Osteocyte (in vitro differentiated cells): ENCODE data around the gene TCF3. TPM values are rescaled to one million over a fixed set of nuclear protein-coding genes. Genes with fewer than 3 reads are reported as not detected.

Experiments used
- DNase-seq: peaks from one replicate; pipeline ENCODE4 v3.0.0; 2021; ENCODE audit warnings: mixed read lengths; ENCODE audit not compliant: unreplicated experiment; ENCODE audit errors: extremely low spot score
- H3K27ac Mint-ChIP-seq: one replicate; pipeline ENCODE4 v1.8.0; 2021; ENCODE audit warnings: mild to moderate bottlenecking, mixed read lengths; ENCODE audit not compliant: unreplicated experiment
- H3K27me3 Mint-ChIP-seq: one replicate; pipeline ENCODE4 v1.8.0; 2021; ENCODE audit warnings: mixed read lengths; ENCODE audit not compliant: unreplicated experiment
- H3K36me3 Mint-ChIP-seq: one replicate; pipeline ENCODE4 v1.8.0; 2021; ENCODE audit warnings: mixed read lengths; ENCODE audit not compliant: unreplicated experiment
- H3K4me1 Mint-ChIP-seq: one replicate; pipeline ENCODE4 v1.8.0; 2021; ENCODE audit warnings: mixed read lengths; ENCODE audit not compliant: unreplicated experiment
- H3K4me3 Mint-ChIP-seq: one replicate; pipeline ENCODE4 v1.8.0; 2021; ENCODE audit warnings: mild to moderate bottlenecking, moderate library complexity, mixed read lengths; ENCODE audit not compliant: unreplicated experiment
- H3K9me3 Mint-ChIP-seq: one replicate; pipeline ENCODE4 v1.8.0; 2021; ENCODE audit warnings: mixed read lengths; ENCODE audit not compliant: unreplicated experiment
- CTCF ChIP-seq: fragments of 200-600 bp; sonication (generic); IDR thresholded peaks from 2 replicates; pipeline ENCODE4 v1.5.0; 2021; ENCODE audit warnings: antibody characterized with exemption, mild to moderate bottlenecking, moderate library complexity
- total RNA-seq: library from RNA; stranded (reverse); gene quantifications from 2 replicates; pipeline ENCODE4 v1.2.1, GENCODE V29; 2021

Gene TCF3
- total RNA-seq, 1 donor from 2014 or later = 180 TPM

- DNase-seq = peak; percentile 97
- Mint-ChIP-seq H3K9me3 (no peaks in the 10 kb centered on the region), H3K36me3 (peaks cover 2% of the 10 kb centered on the region), H3K27me3 (no peaks in the 10 kb centered on the region), H3K27ac (peak within 1 kb of the TSS; percentile 100), H3K4me1 (peaks cover 27% of the 10 kb centered on the region), H3K4me3 (peak within 1 kb of the TSS; percentile 93)
- TF ChIP-seq CTCF = peak; percentile 75
These were observed 46.9 kb downstream of the TCF3 start, which contains the start of gene UQCR11 for GRCh38 chr19:1605236-1606137. Gene UQCR11 (minus strand): TSS chr19:1605462. CDS start chr19:1605409, 53 bp downstream.

GRCh38 chr19:1602091-1602707, 50.2 kb downstream of the TCF3 start:
- DNase-seq = no peak
- H3K27ac Mint-ChIP-seq = no peak overlapping the region
- H3K27me3 Mint-ChIP-seq = no peaks in the 10 kb centered on the region
- no peaks in the 10 kb centered on the region for H3K9me3 Mint-ChIP-seq
- H3K4me1 Mint-ChIP-seq = peaks cover 22% of the 10 kb centered on the region
- H3K4me3 Mint-ChIP-seq = no peak overlapping the region
- peaks cover 6% of the 10 kb centered on the region for H3K36me3 Mint-ChIP-seq
- TF ChIP-seq CTCF = no peak

GRCh38 chr19:1601613-1602064, 50.8 kb downstream of the TCF3 start:
- TF ChIP-seq CTCF = no peak
- DNase-seq = no peak
- Mint-ChIP-seq H3K4me1 (peaks cover 20% of the 10 kb centered on the region), H3K27ac (no peak overlapping the region), H3K27me3 (no peaks in the 10 kb centered on the region), H3K9me3 (no peaks in the 10 kb centered on the region), H3K36me3 (peaks cover 8% of the 10 kb centered on the region), H3K4me3 (no peak overlapping the region)

GRCh38 chr19:1599460-1599846, 53.0 kb downstream of the TCF3 start:
- H3K36me3 Mint-ChIP-seq = peaks cover 10% of the 10 kb centered on the region
- H3K27me3 Mint-ChIP-seq = no peaks in the 10 kb centered on the region
- H3K4me3 Mint-ChIP-seq = no peak overlapping the region
- TF ChIP-seq CTCF = no peak
- DNase-seq = no peak
- H3K4me1 Mint-ChIP-seq = peaks cover 11% of the 10 kb centered on the region
- H3K9me3 Mint-ChIP-seq = no peaks in the 10 kb centered on the region
- H3K27ac Mint-ChIP-seq = no peak overlapping the region
